ENCODE measurements around the gene UFD1.

The UFD1 gene

GRCh38 chr22:19515654-19516377, 36.8 kb upstream of the UFD1 start:
- no peak for DNase-seq

GRCh38 chr22:19514831-19515565, 36.0 kb upstream of the UFD1 start:
- DNase-seq = no peak

GRCh38 chr22:19513823-19514222, 34.8 kb upstream of the UFD1 start:
- no peak for DNase-seq

GRCh38 chr22:19510919-19511341, 31.9 kb upstream of the UFD1 start:
- no peak for DNase-seq

- DNase-seq = no peak
These were observed 30.9 kb upstream of the UFD1 start for GRCh38 chr22:19509923-19510322.

- DNase-seq = no peak
These were observed 30.2 kb upstream of the UFD1 start for GRCh38 chr22:19509191-19509590.

- no peak for DNase-seq
These were observed 29.2 kb upstream of the UFD1 start for GRCh38 chr22:19508024-19508776.

GRCh38 chr22:19507534-19507861, 28.5 kb upstream of the UFD1 start:
- DNase-seq = no peak

- DNase-seq = no peak
These were observed 27.2 kb upstream of the UFD1 start for GRCh38 chr22:19506212-19506611.

GRCh38 chr22:19505735-19506126, 26.7 kb upstream of the UFD1 start:
- no peak for DNase-seq

GRCh38 chr22:19504900-19505734, 26.1 kb upstream of the UFD1 start:
- no peak for DNase-seq

GRCh38 chr22:19503869-19504268, 24.9 kb upstream of the UFD1 start:
- no peak for DNase-seq

- DNase-seq = no peak
These were observed 24.4 kb upstream of the UFD1 start for GRCh38 chr22:19503367-19503766.

GRCh38 chr22:19501897-19502447, 23.0 kb upstream of the UFD1 start:
- no peak for DNase-seq

GRCh38 chr22:19499880-19500242, 20.9 kb upstream of the UFD1 start:
- DNase-seq = no peak

- no peak for DNase-seq
These were observed 20.4 kb upstream of the UFD1 start for GRCh38 chr22:19499236-19499879.

GRCh38 chr22:19498866-19499190, 19.8 kb upstream of the UFD1 start:
- no peak for DNase-seq

- DNase-seq = no peak
These were observed 19.3 kb upstream of the UFD1 start for GRCh38 chr22:19498154-19498865.

GRCh38 chr22:19497245-19497644, 18.3 kb upstream of the UFD1 start:
- no peak for DNase-seq

- no peak for DNase-seq
These were observed 17.3 kb upstream of the UFD1 start for GRCh38 chr22:19496324-19496630.

GRCh38 chr22:19495562-19496323, 16.8 kb upstream of the UFD1 start:
- no peak for DNase-seq

Measured in NK-92 treated with Interleukin-12 subunit alpha and Interleukin-12 subunit beta, amount 100 ng/mL, for 24 hours (cell line).